ENCODE results near the gene ITGA8. TPM values are rescaled to one million over a fixed set of nuclear protein-coding genes. Genes with fewer than 3 reads are reported as not detected.
A peak's percentile ranks its signal among the peaks of the same experiment; 100 is the strongest.
"Not testable (repeated sequence)": the region's sequence is repeated elsewhere in the genome, so short reads cannot be mapped to it uniquely, and the experiment has no call there.

The ITGA8 gene
- total RNA-seq, 1 donor from 2014 or later, result under 0.01 TPM

GRCh38 chr10:15620337-15620736, 99.4 kb downstream of the ITGA8 start:
- DNase-seq (ENCODE audit: low read depth, low spot score), result no peak

DNA sequence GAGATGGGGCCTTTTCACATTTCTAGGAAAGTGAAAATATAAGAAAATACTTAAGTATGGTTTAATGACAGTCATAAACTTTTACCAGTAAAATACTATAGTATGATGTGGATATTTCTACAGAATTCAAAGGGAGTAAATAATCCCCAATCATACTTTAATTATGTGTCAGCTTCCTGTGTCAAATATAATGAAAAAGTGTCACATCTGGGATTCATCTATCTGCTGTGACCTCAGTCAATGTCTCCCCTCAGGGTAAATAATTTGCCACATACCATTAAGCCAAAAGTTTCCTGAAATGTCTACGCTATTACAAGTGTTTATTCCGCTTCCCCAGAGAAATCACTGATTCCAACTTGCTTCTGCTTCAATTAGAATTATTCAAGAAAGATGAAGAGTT, 110.5 kb downstream of the ITGA8 start:
- no peak for DNase-seq (ENCODE audit: low read depth, low spot score)

- no peak for DNase-seq (ENCODE audit: low read depth, low spot score)
Observed at GRCh38 chr10:15606377-15606776, 113.3 kb downstream of the ITGA8 start.

GRCh38 chr10:15605740-15606369, 113.9 kb downstream of the ITGA8 start:
- DNase-seq (ENCODE audit: low read depth, low spot score), result no peak

DNA sequence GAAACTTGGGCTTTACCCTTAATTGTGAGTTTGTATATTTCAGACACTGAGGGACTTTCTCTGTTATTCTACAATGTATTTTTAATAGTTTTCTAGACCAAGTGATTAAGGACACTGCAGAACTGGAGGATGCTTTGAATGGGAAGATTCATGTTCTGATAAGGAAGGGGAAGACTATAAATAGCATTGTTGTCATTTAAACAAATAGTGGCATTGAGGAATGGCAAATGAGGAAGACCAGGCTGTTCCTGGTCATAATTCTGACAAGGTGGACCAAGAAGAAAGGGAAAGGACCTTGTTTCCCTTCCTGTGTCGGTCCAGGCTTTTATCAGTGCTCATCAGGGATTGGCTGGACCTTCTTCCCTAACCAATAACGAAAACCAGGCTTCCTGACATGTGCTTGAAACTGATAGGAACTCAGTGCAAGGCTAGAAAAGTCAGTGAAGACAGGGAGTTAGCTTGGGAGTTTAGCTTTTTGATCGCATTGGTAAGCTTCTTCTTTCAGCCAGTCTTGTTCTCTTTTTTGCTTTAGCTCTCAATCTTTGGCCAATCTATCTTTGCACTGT, 116.2 kb downstream of the ITGA8 start:
- no peak for DNase-seq (ENCODE audit: low read depth, low spot score)

DNA sequence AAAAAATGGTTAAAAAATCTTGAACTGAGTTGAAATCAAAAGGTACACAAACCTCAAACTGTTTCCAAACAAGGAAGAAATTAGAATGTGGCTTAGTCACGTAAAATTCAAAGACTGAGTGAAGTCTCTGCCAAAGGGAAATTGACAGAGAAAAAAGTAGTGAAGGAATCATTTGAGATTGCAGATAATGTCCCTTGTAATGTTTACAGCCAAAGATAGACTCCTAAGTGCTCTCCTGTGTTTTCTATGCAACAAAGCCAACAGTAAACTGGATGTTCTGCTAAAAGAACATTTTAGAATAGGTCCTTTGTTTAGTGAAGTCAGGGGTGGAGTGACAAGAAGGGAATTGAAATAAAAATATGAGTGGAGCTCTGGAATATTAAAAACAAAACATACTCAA, 117.9 kb downstream of the ITGA8 start:
- DNase-seq (ENCODE audit: low read depth, low spot score), result no peak

- DNase-seq (ENCODE audit: low read depth, low spot score), result no peak
Observed at GRCh38 chr10:15595260-15595659, 124.5 kb downstream of the ITGA8 start.

DNA sequence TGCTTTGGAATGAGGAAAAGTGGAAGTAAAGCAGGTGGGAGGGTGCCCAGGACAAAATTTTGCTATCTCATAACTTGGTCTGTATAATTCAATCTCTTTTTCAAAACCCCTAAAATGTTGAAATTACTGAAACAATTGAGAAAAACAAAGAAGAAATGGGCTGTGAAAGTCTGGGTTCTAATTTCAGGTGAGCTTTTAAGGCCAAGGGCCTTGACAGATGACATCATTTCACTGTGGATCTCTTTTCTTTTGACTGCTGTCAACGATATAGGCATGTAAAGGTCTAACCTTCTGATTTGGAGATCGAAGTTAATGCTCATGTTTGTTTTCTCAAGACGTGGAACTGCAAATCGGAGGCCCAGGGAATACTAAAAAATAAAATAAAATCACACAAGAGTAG, 127.8 kb downstream of the ITGA8 start:
- no peak for DNase-seq (ENCODE audit: low read depth, low spot score)

- no peak for DNase-seq (ENCODE audit: low read depth, low spot score)
Observed at GRCh38 chr10:15591431-15591830, 128.3 kb downstream of the ITGA8 start.

DNA sequence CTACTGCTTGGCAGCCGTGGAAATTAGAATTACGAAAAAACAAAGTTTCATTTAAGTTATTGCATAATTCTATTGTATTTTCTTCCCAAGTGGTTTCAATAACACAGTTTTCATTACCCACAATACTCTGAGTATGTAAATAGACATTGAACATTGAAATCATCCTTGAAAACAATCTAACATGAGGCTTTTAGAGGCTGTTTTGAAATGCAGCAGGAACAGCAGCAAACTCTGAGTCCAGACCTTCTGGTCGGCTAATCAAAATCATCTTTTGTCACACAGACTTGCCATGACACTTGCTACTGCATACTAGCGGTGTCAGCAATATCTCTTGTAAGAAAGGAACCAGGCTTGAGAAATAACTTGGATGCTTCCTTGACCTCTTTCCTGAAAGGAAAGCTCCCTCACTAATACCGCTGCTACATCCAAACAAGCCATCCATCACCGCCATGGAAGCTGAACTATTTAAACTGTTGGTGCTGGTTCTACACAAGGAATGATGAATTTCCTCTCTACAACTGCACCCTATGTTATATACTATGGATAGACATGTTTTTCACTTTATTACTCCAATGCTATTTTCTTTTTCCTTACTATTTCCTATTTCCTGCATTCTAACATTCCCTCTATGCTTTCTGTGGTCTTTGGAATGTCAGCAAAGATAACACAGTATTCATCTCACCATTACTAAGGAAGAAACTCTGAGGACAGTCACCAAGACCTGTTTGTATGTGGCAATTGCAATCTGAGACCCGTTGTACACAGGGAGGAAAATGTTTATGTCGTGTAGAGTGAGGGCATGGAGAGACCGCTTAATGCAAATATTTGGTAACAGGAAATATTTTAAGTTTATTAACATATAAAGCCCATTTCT, 130.8 kb downstream of the ITGA8 start:
- DNase-seq (ENCODE audit: low read depth, low spot score), result no peak

- no peak for DNase-seq (ENCODE audit: low read depth, low spot score)
Observed at GRCh38 chr10:15588151-15588550, 131.6 kb downstream of the ITGA8 start.

GRCh38 chr10:15587271-15587670, 132.5 kb downstream of the ITGA8 start:
- no peak for DNase-seq (ENCODE audit: low read depth, low spot score)

DNA sequence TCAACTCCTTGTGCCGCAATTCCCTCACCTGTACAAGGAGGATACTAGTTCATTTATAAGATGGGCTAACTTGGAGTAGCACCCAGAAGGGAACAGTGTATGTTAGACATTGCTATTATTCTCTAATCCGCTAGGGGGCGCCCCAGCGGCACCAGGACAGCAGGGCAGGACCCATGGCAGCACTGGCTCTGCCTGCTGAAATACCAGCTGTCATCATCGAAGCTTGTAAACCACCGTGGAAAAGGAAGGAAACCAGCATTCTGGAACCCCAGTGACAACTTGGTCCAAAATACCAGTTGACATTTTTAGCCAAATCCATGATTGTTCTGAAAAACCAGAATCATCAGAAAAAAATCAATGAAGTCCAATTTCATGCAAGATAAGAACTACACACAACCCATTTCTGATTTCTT, 134.4 kb downstream of the ITGA8 start:
- DNase-seq (ENCODE audit: low read depth, low spot score), result peak; percentile 29

DNA sequence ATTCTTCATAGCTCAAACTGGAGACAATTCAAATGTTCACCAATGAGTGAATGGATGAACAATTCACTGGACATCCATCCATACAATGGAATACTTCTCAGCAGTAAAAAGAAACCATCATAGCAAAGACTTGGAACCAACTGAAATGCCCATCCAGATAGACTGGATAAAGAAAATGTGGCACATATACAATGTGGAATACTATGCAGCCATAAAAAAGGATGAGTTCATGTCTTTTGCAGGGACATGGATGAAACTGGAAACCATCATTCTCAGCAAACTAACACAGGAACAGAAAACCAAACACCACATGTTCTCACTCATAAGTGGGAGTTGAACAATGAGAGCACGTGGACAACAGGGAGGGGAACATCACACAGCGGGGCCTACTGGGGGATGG, 136.8 kb downstream of the ITGA8 start:
- DNase-seq (ENCODE audit: low read depth, low spot score), result not testable (repeated sequence)

DNA sequence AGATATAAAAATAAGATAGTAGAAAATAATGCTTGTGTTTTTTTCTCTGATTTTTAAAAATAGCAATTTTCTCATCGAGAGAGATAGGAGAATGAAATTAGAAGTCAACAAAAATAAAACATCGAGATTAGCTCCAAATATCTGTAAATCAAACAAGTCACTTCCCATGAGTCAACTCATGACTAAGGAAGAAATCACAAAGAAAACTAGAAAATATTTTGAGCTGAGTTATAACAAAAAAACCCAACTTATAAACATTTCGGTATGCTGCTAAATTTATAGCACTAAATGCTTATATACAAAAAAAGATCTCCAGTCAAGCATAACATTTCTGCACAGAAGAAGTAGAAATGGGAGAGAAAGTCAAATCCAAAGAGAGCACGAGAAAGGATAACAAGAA, 140.1 kb downstream of the ITGA8 start:
- DNase-seq (ENCODE audit: low read depth, low spot score), result no peak

- no peak for DNase-seq (ENCODE audit: low read depth, low spot score)
Observed at GRCh38 chr10:15572531-15573045, 147.1 kb downstream of the ITGA8 start.

DNA sequence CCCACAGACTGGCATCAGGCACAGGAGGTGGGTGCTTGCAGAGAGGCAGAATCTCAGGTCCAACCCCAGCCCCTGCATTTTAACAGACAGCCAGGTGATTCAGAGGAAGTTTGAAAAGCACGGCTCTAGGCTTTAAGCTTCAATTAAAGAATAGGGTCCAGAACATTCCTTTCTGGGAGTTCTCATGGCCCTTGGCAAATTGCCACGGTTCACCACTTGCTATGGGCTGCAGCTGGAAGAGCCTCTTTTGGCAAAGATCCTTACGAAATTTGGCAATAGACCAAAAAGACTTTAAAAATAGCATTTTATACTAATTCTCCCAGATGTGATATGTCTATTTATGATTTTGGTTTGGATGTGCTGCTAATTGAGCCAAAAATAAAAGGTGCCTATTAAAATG, 148.1 kb downstream of the ITGA8 start:
- peak; percentile 50 for DNase-seq (ENCODE audit: low read depth, low spot score)

- no peak for DNase-seq (ENCODE audit: low read depth, low spot score)
Observed at GRCh38 chr10:15570738-15571339, 148.9 kb downstream of the ITGA8 start.

DNA sequence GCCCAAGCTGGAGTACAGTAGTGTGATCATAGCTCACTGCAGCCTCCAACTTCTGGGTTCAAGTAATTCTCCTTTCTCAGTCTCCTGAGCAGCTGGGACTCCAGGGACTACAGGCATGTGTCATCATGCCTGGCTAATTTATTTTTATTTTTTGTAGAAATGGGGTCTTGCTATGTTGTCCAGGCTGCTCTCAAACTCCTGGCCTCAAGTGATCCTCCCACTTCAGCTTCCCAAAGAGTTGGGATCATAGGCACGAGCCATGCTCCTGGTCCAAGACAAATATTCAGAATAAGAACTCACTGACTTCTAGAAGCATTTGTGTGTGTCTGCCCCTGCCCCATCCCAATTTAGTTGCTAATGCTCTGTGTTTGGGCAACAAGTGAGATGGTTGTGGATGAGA, 151.8 kb downstream of the ITGA8 start:
- DNase-seq (ENCODE audit: low read depth, low spot score), result no peak

GRCh38 chr10:15563246-15563645, 156.5 kb downstream of the ITGA8 start:
- DNase-seq (ENCODE audit: low read depth, low spot score), result no peak

DNA sequence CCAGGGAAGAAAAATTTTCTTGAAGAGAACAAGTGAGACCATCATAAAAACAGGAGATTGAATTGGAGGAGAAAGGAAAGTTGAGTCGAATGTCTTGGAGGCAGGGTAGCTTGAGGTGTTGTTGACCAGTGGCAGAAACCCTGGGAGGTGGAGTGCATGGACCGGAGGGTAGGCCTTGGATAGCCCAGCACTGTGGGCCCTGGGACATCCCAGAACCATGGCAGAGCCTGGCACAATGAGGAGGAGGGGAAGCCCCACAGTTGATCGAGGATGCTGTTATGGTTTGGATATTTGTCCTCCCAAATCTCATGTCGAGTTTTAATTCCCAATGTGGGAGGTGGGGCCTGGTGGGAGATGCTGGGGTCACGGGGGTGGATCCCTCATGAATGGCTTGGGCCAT, 157.1 kb downstream of the ITGA8 start:
- DNase-seq (ENCODE audit: low read depth, low spot score), result no peak

DNA sequence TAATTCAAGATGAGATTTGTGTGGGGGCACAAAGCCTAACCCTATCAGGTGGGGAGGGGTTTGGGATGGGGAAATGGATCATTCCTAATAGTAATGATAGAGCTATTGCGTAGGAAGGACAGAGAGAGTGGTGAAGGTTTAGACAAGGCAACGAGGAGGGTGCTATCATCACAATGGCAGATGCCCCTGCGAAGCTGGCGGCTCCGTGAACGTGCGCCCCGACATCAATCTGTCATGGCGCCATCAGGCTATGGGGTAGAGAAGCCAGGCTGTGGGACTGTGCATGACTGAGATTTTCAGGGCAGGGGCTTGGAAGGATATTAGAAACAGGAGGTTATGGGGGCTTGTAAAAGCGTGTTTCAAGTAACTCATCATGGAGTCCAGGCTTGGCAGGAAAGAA, 157.6 kb downstream of the ITGA8 start:
- no peak for DNase-seq (ENCODE audit: low read depth, low spot score)
